Stromal cell of bone marrow (primary cell): Measurements from ENCODE around the gene NCAM2.
A peak's percentile ranks its signal among the peaks of the same experiment; 100 is the strongest.
"Not testable (repeated sequence)": the region's sequence is repeated elsewhere in the genome, so short reads cannot be mapped to it uniquely, and the experiment has no call there.

Source experiments
- DNase-seq: peaks from one replicate; pipeline ENCODE4 v3.0.0-alpha.2; 2012; ENCODE audit warnings: low read depth

The NCAM2 gene

GRCh38 chr21:21324297-21324696 lies 326.1 kb downstream of the NCAM2 start:
- no peak for DNase-seq

GRCh38 chr21:21332492-21332891 lies 334.3 kb downstream of the NCAM2 start:
- no peak for DNase-seq

GRCh38 chr21:21341041-21341440 lies 342.8 kb downstream of the NCAM2 start:
- DNase-seq: no peak

- DNase-seq: no peak
Observed at GRCh38 chr21:21345296-21345695, 347.1 kb downstream of the NCAM2 start.

GRCh38 chr21:21345872-21346271 lies 347.7 kb downstream of the NCAM2 start:
- DNase-seq: no peak

- no peak for DNase-seq
Observed at GRCh38 chr21:21366277-21366676, 368.1 kb downstream of the NCAM2 start.

GRCh38 chr21:21367583-21367982 lies 369.4 kb downstream of the NCAM2 start:
- no peak for DNase-seq

GRCh38 chr21:21373969-21374368 lies 375.8 kb downstream of the NCAM2 start:
- DNase-seq: no peak

GRCh38 chr21:21383126-21383525 lies 384.9 kb downstream of the NCAM2 start:
- peak; percentile 54 for DNase-seq

- no peak for DNase-seq
Observed at GRCh38 chr21:21384977-21385376, 386.8 kb downstream of the NCAM2 start.

GRCh38 chr21:21385404-21385803 lies 387.2 kb downstream of the NCAM2 start:
- DNase-seq: no peak

- no peak for DNase-seq
Observed at GRCh38 chr21:21387916-21388315, 389.7 kb downstream of the NCAM2 start.

- no peak for DNase-seq
Observed at GRCh38 chr21:21394064-21394463, 395.9 kb downstream of the NCAM2 start.

GRCh38 chr21:21396424-21396823 lies 398.2 kb downstream of the NCAM2 start:
- no peak for DNase-seq

- no peak for DNase-seq
Observed at GRCh38 chr21:21397464-21397863, 399.3 kb downstream of the NCAM2 start.

- DNase-seq: no peak
Observed at GRCh38 chr21:21401444-21401843, 403.2 kb downstream of the NCAM2 start.

GRCh38 chr21:21402187-21402586 lies 404.0 kb downstream of the NCAM2 start:
- DNase-seq: not testable (repeated sequence)

GRCh38 chr21:21404261-21404660 lies 406.1 kb downstream of the NCAM2 start:
- not testable (repeated sequence) for DNase-seq

GRCh38 chr21:21406921-21407320 lies 408.7 kb downstream of the NCAM2 start:
- no peak for DNase-seq

- DNase-seq: no peak
Observed at GRCh38 chr21:21412096-21412495, 413.9 kb downstream of the NCAM2 start.

GRCh38 chr21:21415741-21416140 lies 417.5 kb downstream of the NCAM2 start:
- DNase-seq: peak; percentile 1

GRCh38 chr21:21434944-21435343 lies 436.7 kb downstream of the NCAM2 start:
- no peak for DNase-seq

GRCh38 chr21:21436012-21436534 lies 437.9 kb downstream of the NCAM2 start:
- peak; percentile 54 for DNase-seq

- no peak for DNase-seq
Observed at GRCh38 chr21:21439761-21440160, 441.6 kb downstream of the NCAM2 start.

GRCh38 chr21:21457077-21457476 lies 458.9 kb downstream of the NCAM2 start:
- no peak for DNase-seq
